ENCODE data around the gene CLN3. TPM values are rescaled to one million over a fixed set of nuclear protein-coding genes. Genes with fewer than 3 reads are reported as not detected.

Gene CLN3
- polyA plus RNA-seq, 2 of the 4 experiments (the other 2 are of a cell fraction): 17.4 to 21.5 TPM

GRCh38 chr16:28522792-28523191 is 30.9 kb upstream of the CLN3 start (continued):
- TF ChIP-seq BHLHE40 (IDR thresholded peaks at IDR 0.05; ENCODE audit: low read depth, low read length): no peak

GRCh38 chr16:28521436-28521835 is 29.6 kb upstream of the CLN3 start:
- H3K4me2 ChIP-seq: no peak overlapping the region
- FAIRE-seq (no peak), DNase-seq (ENCODE audit: low read depth in 1 of 2, low spot score in 1 of 2) (no peak), ATAC-seq (peak in 1 of 2 experiments; percentile 31; a peak in 1 of 6 replicates)
- ChIA-PET CTCF (interaction anchor here (0.6 to 2.3 kb wide), 2 partner anchors 8 to 243 kb away, joined by 3 to 8 read pairs; no protein-coding TSS in a partner anchor), POLR2A (no interaction called here)
- no peak overlapping the region for H3K27ac ChIP-seq
- peaks cover 10% of the 10 kb centered on the region; the same call in 2 of the 3 replicates for H3K4me1 ChIP-seq
- no peaks in the 10 kb centered on the region for H3K9me3 ChIP-seq
- H3K4me3 ChIP-seq: no peak overlapping the region
- 88% methylated on average over 6 of the region's 6 CpGs for WGBS (ENCODE audit: missing lambda C conversion rate)
- TF ChIP-seq CEBPB (IDR thresholded peaks at IDR 0.05): no peak
- TF ChIP-seq CTCF (IDR thresholded peaks at IDR 0.05): no peak
- TF ChIP-seq HOXB5 (CRISPR knock-in tag; IDR thresholded peaks at IDR 0.05): no peak
- no peak for TF ChIP-seq MAFK (IDR thresholded peaks at IDR 0.05; ENCODE audit: partially characterized antibody)
- TF ChIP-seq RFX5 (IDR thresholded peaks at IDR 0.05): no peak
- no peak for TF ChIP-seq ZSCAN20 (CRISPR knock-in tag; IDR thresholded peaks at IDR 0.05)
- no peak for TF ChIP-seq FOXS1 (CRISPR knock-in tag; IDR thresholded peaks at IDR 0.05)
- no peak for TF ChIP-seq BHLHE40 (IDR thresholded peaks at IDR 0.05; ENCODE audit: low read depth, low read length)
- TF ChIP-seq REST (IDR thresholded peaks at IDR 0.05): no peak
- TF ChIP-seq ZNF302 (CRISPR knock-in tag; IDR thresholded peaks at IDR 0.05): no peak
- no peak for TF ChIP-seq CBX8 (IDR thresholded peaks at IDR 0.05)

GRCh38 chr16:28520672-28521071 is 28.8 kb upstream of the CLN3 start:
- ChIA-PET CTCF (interaction anchor here (0.6 to 2.3 kb wide), 5 partner anchors 7 to 243 kb away, joined by 3 to 8 read pairs (median 3); no protein-coding TSS in a partner anchor), POLR2A (no interaction called here)
- TF ChIP-seq MAX (IDR thresholded peaks at IDR 0.05) (no peak), CHD4 (IDR thresholded peaks at IDR 0.05; ENCODE audit: borderline replicate concordance) (no peak), HOXB5 (CRISPR knock-in tag; IDR thresholded peaks at IDR 0.05) (no peak), ELK1 (IDR thresholded peaks at IDR 0.05; ENCODE audit: low read depth, low read length) (no peak), HOXA7 (CRISPR knock-in tag; IDR thresholded peaks at IDR 0.05) (no peak), HOXB13 (CRISPR knock-in tag; IDR thresholded peaks at IDR 0.05; ENCODE audit: low read depth) (no peak), CBX8 (IDR thresholded peaks at IDR 0.05) (no peak), ZC3H11A (IDR thresholded peaks at IDR 0.05) (no peak), ATOH8 (CRISPR knock-in tag; IDR thresholded peaks at IDR 0.05; ENCODE audit: low read depth) (no peak), MYC (IDR thresholded peaks at IDR 0.05; ENCODE audit: borderline replicate concordance, low read length) (no peak), RAD21 (conservative IDR thresholded peaks at IDR 0.05 in 1 of 2, IDR thresholded peaks at IDR 0.05 in 1 of 2) (no peak), KDM1A (IDR thresholded peaks at IDR 0.05; ENCODE audit: low read depth) (no peak), ZSCAN20 (CRISPR knock-in tag; IDR thresholded peaks at IDR 0.05) (no peak), PHF8 (IDR thresholded peaks at IDR 0.05; ENCODE audit: borderline replicate concordance, low read depth) (no peak), RFX5 (IDR thresholded peaks at IDR 0.05) (no peak), BHLHE40 (IDR thresholded peaks at IDR 0.05; ENCODE audit: low read depth, low read length) (no peak), TP53 (CRISPR knock-in tag; IDR thresholded peaks at IDR 0.05) (no peak), JUN (IDR thresholded peaks at IDR 0.05) (no peak)
- Histone ChIP-seq H3K4me1 (peaks cover 8% of the 10 kb centered on the region; the same call in 1 of the 3 replicates), H3K4me2 (no peak overlapping the region), H3K27ac (no peak overlapping the region), H3K4me3 (no peak overlapping the region), H3K9me3 (no peaks in the 10 kb centered on the region)
- DNase-seq (ENCODE audit: low read depth in 1 of 2, low spot score in 1 of 2) (no peak), FAIRE-seq (no peak), ATAC-seq (no peak)
- 79% methylated on average over 7 of the region's 7 CpGs for WGBS (ENCODE audit: missing lambda C conversion rate)
